Activated gamma-delta T cell (primary cell): ENCODE data around the gene KRTAP5-9.
"Not testable (repeated sequence)": the region's sequence is repeated elsewhere in the genome, so short reads cannot be mapped to it uniquely, and the experiment has no call there.

Experiments
- DNase-seq: peaks from one replicate; lab custom pipeline; 2025; lab: John Stamatoyannopoulos, UW

KRTAP5-9 gene

GRCh38 chr11:71585673-71586072 is 37.5 kb downstream of the KRTAP5-9 start:
- not testable (repeated sequence) for DNase-seq

- DNase-seq: not testable (repeated sequence)
These were observed 40.1 kb downstream of the KRTAP5-9 start for GRCh38 chr11:71588314-71588713.

GRCh38 chr11:71588822-71589545 is 40.8 kb downstream of the KRTAP5-9 start:
- DNase-seq: not testable (repeated sequence)

GRCh38 chr11:71589546-71589920 is 41.3 kb downstream of the KRTAP5-9 start:
- not testable (repeated sequence) for DNase-seq
